Umbilical cord (tissue), 2 donors: ENCODE data around the gene EEFSEC. TPM values are rescaled to one million over a fixed set of nuclear protein-coding genes. Genes with fewer than 3 reads are reported as not detected.
"Not testable (repeated sequence)": the region's sequence is repeated elsewhere in the genome, so short reads cannot be mapped to it uniquely, and the experiment has no call there.

ENCODE experiments used
- DNase-seq: peaks from one replicate; pipeline ENCODE4 v3.0.0-alpha.2; 2015; ENCODE audit warnings: low spot score
- total RNA-seq: library from RNA; depleted of rRNA; stranded (reverse); fragments of >200 nt; gene quantifications from one replicate; pipeline ENCODE4 v1.2.3, GENCODE V29; 2014; ENCODE audit warnings: low replicate concordance; ENCODE audit not compliant: insufficient read depth

The EEFSEC gene
- total RNA-seq, 1 donor from 2014 or later, result 9.6 TPM

- no peak for DNase-seq
Observed at GRCh38 chr3:128152419-128153155, 694 bp upstream of the EEFSEC start.

DNA sequence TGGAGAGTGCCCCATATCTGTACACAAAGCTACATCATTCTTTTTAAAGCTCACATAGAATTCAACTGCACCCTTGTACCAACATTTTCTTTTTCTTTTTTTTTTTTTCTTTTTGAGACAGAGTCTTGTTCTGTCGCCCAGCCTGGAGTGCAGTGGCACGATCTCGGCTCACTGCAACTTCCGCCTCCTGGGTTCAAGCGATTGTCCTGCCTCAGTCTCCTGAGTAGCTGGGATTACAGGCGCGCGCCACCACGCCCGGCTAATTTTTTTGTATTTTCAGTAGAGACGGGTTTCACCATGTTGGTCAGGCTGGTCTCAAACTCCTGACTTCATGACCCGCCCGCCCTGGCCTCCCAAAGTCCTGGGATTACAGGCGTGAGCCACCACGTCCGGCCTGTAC is 1.1 kb downstream of the EEFSEC start:
- DNase-seq, result not testable (repeated sequence)

DNA sequence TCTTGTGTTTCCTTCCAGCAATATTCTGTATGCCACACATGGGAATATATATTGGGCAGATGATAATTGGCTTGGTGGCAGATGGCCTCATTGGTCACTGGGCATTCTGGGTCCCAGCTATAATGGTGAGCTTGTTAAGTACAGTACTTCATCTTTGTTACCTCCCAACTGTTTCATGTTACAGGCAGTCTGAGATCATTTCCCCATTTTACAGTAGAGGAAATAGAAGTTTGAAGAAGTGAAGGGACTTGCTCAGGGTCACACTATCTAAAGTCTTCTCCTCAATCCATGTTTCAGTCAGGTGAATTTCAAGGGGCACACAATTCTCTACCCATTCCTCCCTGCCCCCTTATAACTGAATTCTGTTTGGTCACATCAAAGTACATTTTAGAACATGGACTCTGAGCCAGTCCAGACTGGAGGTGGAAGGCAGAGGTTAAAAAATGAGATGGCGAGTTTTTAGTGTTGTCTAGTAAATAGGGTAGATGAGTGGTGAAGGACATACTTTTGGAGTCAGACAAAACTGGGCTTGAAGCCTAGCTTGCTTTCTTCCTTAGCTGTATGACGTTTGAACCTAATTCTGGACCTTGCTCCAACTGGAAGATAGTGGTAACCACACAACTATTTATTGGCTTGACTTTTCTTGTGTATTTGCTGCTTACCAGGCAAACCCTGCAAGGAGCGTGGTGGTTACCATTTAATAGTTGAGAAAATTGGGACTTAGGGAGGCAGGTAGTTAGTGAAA is 2.5 kb downstream of the EEFSEC start:
- DNase-seq, result no peak

GRCh38 chr3:128160661-128161060 is 7.4 kb downstream of the EEFSEC start:
- no peak for DNase-seq

GRCh38 chr3:128163432-128163831 is 10.2 kb downstream of the EEFSEC start:
- no peak for DNase-seq

GRCh38 chr3:128166971-128167453 is 13.7 kb downstream of the EEFSEC start:
- no peak for DNase-seq

DNA sequence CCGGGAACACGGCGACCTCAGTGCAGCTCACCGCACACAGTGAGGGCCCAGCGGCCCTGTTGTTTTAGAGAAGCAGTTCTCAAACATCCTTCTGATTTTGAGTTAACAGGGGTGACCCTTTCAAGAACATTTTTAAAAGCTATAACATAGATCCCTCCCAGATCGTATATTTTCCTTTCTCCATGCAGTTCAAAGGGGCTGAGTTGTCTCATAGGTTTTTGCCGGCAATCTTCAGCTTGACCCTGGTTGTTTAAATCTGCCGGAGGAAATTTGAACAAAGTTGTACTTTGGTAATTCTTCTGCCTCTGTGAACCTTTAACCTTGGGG is 14.3 kb downstream of the EEFSEC start:
- no peak for DNase-seq

- DNase-seq, result no peak
Observed at GRCh38 chr3:128167973-128168674, 14.8 kb downstream of the EEFSEC start.

- no peak for DNase-seq
Observed at GRCh38 chr3:128168836-128169235, 15.6 kb downstream of the EEFSEC start.

DNA sequence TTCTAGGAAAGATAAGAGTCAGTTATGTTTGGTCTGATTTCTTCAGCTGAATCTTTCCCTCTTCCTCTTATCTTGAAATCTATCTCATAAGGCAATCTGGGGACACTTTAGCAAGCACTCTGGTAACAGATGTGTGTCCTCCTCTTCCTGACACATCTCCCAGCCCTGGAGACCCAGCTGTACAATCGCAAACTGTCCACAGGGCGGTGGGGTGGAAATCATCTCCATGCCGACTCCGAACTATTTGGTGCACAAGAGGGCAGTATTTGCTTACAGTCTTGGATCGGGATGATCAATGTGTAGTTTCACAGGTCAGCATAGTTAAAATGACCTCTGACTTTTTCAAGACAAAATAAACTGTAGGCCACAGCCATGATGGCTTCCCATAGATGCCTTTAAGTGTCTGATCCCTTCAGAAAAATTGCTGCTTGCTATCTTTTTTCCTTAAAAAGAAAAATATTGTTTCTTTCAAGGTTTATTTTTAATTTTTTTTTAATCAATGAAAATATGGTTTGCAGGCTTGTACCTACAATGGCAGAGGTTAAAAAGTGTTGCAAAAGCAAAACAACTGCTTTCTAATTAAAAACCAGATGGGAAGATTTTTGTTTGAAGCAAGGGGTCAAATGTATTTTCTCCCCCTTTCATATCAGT is 17.7 kb downstream of the EEFSEC start:
- DNase-seq, result peak; percentile 84

DNA sequence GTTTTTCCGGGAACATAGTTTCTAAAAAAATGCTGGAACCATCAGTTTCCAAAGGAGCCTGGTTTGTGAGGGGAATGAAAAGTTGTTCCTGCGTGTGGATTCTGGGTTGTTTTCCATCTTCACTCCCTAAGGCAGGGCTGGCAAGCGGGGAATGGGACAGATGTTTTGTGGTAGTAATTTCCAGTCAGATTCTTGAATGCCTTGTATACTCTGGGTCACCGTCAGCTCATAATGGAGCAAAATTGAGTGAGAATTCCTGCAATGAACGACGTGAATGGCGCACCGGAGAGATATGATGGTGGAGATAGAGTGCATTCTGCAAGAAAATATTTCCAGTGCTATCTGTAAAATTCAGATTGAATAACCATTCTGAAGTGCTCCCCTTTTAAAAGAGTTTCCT is 19.9 kb downstream of the EEFSEC start:
- DNase-seq, result no peak

DNA sequence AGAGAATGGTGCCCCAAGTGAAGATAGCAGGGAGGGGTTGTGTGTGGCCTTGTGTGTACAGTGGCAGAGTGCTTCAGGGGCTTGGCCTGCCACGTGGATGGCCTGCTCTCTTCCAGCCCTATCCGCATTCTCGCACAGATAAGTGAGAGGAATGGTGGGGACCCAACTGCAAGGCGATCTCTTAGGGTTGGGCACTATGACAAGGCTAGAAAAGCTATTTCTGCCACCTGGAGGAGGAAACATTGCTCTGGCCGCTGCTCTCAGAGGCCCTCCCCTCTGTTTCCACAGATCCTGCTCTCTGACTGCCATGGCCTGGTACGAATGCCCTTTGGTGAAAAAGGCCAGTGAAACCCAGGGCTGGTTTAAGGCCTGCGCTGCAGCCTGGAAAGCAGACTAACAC is 20.6 kb downstream of the EEFSEC start:
- no peak for DNase-seq

GRCh38 chr3:128174675-128175590 is 21.7 kb downstream of the EEFSEC start:
- DNase-seq, result peak; percentile 57

GRCh38 chr3:128175768-128176167 is 22.5 kb downstream of the EEFSEC start:
- no peak for DNase-seq

GRCh38 chr3:128176276-128176833 is 23.1 kb downstream of the EEFSEC start:
- no peak for DNase-seq

- DNase-seq, result no peak
Observed at GRCh38 chr3:128177865-128178264, 24.6 kb downstream of the EEFSEC start.

DNA sequence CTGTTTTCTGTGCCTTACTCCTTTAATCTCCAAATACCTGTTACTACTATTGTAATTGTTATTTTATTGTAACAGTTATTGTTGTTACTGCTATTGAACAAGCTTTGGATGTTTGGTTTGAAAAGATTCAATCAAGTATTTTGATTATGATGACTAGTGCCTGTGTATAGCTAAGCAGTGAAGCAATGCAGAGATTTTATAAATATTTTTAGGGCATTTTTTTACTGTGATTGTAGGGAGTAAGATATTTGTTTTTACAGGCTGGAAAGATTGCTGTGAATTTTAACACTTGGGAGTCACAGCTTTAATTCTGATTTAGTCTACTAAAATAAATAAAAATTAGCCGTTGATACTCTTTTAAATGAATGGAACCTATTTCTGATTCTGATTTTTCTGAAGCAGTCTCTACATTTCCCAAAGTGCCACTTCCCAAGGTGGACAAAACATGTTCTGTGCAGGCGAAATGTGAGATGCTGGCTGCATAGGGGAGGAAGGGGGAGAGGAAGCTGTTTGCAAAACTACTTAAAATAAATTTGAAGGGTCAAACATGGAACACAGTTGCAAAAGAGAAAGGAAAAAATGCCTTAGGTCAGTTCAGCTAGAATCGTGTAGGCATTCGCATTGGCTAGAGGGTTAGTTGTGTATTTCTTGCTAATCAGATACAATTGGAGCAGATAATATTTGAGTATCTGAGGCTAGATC is 25.7 kb downstream of the EEFSEC start:
- no peak for DNase-seq

GRCh38 chr3:128179484-128179819 is 26.2 kb downstream of the EEFSEC start:
- no peak for DNase-seq

GRCh38 chr3:128180436-128180835 is 27.2 kb downstream of the EEFSEC start:
- no peak for DNase-seq

- DNase-seq, result no peak
Observed at GRCh38 chr3:128180913-128181312, 27.6 kb downstream of the EEFSEC start.
